G401.6 (cell line): ENCODE measurements around the gene ARHGEF39.

Experiments
- FAIRE-seq: peaks from 2 replicates; lab custom pipeline; 2012; peaks lifted over from hg19 to GRCh38; lab: Jason Lieb, UNC

ARHGEF39 gene

DNA sequence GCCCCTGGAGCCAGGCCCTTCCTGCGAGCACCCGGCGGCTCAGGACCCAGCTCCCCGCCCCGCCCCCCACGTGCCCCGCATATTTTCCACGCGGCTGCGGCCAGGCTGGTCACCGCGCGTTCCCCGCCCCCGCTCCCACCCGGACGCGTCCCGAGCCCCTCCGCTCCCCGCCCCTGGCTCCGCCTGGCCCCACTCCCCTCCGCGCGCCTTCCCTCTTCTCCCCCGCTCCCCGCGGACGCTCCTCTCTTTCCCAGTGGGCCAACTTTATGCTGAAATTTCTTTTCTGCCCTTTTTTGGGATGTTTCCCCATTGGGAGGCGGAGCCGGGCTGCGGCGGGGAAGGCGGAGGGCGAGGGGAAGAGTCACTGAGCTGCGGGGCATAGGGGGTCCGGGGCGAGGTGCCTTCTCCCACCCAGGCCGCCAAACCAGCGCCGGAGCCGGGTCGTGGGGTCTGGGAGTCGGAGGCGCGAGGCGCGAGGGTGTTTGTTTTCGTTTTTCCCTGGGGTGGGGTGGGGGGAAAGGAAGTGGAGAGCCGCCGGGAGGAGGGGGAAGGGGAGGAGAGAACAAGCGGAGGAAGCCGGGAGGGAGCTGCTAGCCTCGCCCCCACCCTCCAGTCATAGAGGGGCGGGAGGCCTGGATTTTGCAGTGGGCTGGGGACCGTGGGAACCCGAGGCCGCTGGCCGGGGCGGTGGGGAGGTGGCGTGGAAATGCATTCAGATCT, 25.8 kb upstream of the ARHGEF39 start:
- no peak for FAIRE-seq

DNA sequence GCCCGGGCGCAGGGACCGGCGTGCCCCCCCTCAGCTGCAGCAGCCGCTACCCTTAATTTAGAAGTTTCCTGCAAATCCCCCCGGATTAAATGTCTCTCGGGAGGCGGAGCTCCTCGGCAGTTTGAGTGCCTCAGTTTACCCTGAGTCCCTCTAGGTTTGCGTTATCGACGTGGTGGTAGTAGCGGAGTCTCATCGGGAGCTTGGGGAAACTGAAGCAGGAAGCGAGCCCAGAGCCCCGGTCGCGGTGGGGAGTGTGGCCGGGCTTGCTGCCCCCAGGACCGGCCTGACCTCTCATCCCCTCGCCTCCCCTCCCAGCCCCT, 25.3 kb upstream of the ARHGEF39 start:
- FAIRE-seq = no peak

DNA sequence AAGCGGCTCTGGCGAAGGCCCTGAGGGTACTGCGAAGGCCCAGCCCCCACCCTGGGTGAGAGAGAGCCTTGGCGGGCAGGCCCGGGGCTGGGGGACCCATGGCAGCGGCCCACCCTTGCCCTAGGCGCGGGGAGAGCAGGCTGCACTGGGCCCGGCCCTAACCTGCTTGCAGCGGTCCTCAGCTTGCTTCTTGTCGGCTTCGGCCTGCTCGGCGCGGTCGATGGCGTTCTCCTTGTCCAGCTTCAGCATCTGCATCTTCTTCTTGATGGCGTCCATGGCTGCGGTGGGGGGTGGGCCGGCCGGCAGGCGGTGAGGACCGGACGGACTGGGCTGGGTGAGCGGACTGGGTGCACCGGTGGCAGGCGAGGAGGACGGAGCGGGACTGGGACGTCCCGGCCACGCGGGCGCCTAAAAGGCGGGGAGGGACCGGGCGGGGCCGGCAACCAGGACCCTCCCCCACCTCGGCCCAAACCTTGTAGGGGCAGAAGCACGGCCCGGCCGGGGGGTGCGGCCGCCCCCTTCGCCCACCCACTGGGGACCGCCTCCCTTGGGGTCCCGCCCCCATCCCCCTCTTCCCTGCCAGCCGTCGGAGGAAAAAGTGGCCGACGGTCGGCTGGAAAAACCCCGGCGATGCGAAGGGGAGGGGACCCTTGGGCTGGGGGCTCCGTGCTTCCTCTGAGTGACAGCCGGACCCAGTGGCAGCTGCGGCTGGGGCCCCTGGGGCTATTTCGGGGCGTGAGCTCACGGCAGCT, 24.7 kb upstream of the ARHGEF39 start, which contains the start of gene TPM2:
Gene TPM2, minus strand, starts transcription at position 384 of the 752 bp plus-strand sequence. Its CDS starts 108 bp downstream, at position 276.
- FAIRE-seq = peak; percentile 76

DNA sequence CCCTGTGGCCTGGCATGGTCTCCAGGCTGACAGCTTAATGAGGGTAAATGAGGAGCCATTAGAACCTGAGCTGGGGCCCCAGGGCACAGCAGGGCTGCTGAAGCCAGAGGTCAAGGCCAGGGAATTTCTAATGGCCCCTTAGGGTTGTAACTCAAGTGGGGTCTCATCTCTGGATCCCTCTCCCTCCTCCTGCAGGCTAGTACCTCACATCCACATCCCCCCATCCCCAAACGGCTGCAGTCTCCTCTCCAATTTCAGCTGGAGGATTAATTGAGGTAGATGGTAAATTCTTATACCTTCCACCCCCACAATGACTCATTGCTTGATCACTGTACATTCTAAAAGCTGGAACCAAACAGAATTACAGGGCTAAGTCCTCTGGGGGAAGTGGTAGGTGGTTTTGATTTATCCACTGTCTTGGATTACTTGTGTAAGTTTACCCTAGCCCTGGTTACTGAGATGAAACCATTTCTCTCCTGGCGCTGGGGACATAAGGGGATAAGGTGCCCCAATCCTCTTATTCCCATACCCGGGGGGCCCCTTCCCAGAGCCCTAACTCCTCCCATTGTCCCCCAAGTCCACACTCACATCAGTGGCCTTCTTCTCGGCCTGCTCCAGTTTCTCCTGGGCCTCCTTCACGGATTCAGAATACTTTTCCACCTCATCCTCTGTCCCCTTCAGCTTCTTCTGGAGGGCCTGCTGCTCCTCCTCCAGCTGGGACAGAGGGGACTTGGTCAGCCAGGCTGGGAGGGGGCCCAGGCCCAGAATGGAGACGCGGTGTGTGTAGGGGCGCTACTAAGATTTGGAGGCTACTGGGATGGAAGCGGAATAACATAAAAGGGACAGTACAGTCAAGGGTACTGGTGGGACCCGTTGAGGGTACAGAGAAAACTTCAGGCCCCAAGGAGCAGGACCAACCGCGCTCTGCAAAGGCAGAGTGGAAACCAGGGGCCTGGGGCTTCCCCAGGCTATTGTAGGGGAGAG, 23.9 kb upstream of the ARHGEF39 start:
- no peak for FAIRE-seq

DNA sequence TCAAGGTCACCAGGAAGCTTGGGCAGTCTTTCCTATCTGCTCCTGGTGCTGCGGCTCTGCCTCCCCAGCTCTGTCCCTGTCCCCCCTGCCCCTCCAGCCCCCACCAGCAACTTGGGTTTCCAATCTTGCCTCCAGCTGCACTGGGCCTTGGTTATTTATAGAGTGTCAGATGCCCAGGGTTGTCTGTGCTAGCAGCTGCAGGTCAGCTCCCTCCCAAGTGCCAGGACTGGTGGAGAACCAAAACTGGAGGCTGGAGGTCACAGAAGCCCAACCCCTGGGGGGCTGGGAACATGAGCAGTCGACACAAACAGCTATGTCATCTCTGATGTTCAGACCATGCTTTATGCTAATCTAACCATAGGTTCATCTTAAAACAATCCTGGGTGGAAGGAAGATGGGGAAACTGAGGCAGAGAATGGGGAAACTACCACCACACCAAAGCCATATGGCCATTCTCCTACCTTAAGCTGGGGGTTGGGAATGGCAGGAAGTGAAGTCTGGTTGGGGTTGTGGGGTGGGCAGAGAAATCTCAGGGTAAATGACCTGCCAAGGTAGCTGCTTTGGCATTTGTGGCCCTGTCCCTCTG, 23.1 kb upstream of the ARHGEF39 start:
- no peak for FAIRE-seq

DNA sequence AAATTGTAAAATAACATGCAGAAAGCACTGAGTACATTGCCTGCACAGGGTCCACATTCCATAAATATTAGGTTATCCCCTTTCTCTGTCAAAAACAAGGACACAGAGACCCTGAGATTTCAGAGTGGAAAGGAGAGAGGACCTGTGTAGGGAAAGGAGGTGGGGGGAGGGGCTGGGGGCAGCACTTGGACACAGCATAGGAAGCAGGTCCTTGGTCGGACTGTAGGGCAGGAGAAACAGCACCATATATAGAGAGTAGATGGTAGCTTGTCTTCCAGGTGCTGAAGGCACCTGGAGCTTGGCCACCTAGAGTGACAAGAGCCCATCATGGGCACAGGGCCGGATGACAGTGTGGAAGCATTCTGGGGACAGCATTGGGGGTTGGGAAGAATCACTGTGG, 22.3 kb upstream of the ARHGEF39 start:
- FAIRE-seq = no peak

DNA sequence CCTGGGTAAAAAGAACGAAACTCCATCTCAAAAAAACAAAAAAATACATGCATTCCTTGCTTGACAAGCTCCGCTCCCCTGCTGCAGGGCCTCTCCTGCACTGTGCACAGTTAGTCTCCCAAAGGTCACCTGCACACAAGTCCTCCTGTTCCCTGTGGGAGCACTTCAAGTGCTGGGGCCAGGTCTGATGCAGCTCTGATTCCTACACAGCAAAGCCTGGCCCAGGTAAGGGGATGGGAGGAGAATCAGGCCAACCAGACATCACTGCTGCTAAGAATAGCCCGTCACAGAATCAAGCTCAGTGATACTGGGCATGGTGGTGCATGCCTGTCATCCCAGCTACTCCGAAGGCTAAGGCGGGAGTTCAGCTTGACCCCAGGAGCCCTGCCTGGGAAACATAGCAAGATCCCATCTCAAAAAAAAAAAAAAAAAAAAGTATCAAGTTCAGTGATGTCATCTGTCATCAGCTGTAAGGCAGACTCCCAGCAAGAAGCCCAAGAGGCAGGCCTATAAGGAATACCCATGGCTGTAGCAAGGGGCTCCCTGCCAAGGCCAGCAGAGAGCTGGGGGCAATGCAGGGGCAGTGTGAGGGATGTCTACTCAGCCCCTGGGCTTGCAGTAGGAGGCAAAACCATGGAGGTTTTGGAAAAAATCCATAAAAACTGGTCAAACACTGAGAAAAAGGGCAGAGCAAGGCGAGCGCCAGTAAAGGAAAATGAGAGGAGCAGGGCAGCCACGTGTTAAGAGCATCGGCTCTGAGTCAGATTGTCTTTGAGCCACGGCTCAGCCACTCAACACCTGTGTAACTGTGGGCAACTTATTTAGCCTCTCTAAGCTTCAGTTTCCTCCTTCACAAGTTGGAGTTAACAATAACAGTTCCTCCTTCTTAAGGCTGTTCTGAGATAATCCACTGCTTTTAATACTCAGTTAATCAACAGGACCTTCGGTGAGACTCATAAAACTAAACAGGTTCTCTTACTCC, 21.5 kb upstream of the ARHGEF39 start:
- FAIRE-seq = no peak

DNA sequence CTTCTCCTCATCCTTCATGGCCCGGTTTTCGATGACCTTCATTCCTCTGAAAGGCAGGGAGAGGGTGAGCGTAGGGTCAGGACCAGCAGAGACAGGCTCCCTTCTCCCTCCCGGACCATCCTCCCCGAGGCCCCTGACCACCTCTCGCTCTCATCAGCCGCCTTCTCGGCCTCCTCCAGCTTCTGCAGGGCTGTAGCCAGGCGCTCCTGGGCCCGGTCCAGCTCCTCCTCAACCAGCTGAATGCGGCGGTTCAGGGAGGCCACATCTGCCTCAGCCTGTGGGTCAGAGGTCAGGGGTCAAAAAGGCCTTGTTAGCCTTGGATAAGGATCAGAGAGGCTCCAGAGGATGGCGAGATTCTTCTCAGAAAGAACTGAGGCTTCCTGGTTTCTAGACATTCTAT, 20.5 kb upstream of the ARHGEF39 start:
- no peak for FAIRE-seq

DNA sequence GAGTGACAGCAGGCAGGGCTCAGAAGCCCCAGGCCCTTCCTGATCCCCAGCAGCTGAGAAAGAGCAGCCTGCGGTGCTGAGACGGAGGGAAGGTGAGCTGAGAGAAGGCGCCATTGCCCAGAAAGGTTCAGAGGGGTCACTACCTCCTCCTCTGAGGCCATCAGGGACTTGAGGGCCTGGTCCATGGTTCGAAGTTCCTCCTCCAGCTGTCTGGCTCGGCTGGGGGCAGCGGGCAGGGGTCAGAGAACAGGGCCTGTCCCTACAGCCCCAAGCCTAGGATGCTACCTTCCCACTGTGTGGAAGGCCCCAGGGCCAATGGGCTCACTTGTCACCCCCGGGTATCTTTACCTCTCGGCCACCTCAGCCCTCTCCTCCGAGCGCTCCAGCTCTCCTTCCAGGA, 19.9 kb upstream of the ARHGEF39 start:
- no peak for FAIRE-seq

DNA sequence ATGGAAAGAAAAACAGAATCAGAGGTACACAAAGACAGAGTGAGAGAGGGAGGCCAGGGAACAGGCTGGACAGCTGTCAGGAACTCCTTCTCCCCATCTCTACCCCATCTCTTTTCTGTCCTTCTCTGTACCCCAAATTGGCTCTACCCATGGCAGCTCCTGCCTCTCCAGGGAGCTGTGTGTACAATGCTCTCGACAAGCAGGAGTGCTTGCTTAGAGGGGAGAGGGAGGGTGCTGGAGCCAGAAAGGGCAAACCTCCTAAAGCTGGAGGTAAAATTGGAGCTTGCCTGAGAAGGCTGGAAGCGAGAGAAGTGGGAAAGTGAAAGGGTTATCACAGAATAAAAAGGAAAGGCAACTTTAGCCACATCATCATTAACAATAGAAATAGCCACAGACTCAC, 18.3 kb upstream of the ARHGEF39 start:
- no peak for FAIRE-seq

DNA sequence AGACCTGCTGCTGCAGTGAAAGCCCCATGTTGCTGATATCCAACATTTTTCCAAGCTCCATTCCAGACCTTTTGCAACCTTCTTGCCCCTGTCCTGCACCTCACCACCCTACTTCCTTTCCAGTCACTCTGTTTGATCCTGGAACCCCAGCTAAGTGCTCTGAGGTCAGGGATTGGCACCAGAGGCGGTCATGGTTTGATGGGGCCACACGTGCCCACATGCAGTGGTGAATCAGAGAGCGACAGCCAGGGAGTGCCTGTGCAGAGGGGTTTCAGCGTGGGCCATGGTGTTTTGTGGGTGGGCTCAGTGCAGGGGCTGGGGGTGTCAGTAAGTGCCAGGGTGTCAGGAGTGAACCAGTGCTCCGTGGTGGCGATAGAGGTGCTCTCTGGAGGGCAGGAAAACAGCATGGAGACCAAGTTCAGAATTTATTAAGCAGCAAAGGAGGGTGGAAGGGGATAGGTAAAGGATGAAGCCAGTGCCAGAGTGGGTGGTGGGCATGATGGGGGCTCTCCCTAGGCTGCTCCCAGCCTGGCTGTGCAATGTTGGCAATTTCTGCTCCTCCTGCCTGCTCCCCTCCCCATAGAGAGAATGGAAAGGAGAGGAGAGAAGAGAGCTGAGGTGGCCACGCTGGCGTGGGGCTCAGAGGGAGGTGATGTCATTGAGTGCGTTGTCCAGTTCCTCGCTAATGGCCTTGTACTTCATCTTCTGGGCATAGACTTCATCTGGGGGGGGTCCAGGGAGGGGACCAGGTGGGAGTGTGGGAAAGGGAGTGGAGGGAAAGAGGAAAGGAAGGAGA, 17.7 kb upstream of the ARHGEF39 start:
- FAIRE-seq = no peak

DNA sequence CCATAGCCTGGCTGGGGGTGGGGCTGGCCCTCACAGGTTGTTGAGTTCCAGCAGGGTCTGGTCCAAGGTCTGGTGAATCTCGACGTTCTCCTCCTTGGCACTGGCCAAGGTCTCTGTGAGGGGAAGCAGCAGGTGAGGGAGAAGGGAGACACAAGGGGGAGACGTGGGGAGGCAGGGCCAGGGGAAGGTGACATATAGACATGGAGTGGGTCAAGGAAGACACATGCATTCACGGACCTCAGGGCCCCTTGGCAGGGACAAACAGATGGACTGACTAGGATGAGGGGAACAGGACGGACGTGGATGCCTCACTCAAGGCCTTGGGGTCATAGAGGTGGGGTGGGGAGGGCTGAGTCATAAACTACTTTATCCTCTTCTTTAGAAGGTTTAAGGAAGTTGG, 17.1 kb upstream of the ARHGEF39 start:
- no peak for FAIRE-seq

DNA sequence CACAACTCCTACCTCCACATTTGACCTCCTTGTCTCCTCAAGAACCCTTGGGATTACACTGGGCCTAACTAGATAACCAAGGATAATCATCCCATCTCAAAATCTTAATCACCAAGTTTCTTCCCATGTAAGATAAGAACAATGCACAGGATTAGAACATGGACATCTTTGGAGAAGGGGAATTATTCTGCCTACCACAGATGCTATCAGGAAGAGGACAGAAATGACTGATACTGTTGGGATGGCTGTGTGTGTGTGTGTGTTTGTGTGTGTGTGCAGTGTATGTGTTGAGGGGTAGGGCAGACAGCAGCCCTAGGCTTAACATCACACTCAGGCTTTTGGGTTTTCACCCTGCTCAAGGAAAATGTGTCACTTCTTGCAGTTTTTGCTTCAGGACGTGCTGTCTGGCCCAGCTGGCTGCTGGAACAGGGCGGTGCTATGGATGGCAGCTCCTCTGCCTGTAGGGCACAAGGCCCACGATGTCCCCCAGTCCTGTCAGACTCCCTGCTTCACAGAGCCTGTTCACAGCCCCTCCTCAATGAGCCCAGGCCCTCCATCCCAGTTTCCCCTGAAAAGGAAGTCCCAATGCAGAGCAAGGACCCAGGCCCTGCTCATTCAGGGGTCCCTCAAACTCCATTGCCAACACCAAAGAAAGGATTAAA, 16.5 kb upstream of the ARHGEF39 start:
- no peak for FAIRE-seq

DNA sequence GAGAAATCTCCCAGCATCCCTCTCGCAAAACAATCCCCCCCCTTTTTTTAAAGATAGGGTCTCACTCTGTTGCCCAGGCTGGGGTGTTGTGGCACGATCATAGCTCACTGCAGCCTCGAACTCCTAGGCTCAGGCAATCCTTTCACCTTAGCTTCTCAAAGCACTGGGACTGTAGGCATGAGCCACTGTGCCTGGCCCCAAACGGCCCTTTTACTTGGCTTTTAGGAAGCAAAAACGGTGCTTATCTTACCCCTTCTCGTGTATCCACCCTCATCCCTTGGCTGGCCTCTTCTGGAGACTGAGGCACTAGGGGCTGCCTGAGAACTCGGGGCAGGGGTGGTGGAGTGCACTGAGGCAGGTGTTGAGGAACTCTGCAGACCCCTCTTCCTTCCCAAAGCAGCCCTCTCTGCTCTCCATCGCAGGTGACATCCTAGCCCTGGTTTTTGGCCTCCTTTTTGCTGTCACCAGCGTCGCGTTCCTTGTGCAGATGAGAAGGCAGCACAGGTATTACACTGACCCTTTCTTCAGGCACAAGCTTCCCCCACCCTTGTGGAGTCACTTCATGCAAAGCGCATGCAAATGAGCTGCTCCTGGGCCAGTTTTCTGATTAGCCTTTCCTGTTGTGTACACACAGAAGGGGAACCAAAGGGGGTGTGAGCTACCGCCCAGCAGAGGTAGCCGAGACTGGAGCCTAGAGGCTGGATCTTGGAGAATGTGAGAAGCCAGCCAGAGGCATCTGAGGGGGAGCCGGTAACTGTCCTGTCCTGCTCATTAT, 15.5 kb upstream of the ARHGEF39 start:
- FAIRE-seq = no peak

DNA sequence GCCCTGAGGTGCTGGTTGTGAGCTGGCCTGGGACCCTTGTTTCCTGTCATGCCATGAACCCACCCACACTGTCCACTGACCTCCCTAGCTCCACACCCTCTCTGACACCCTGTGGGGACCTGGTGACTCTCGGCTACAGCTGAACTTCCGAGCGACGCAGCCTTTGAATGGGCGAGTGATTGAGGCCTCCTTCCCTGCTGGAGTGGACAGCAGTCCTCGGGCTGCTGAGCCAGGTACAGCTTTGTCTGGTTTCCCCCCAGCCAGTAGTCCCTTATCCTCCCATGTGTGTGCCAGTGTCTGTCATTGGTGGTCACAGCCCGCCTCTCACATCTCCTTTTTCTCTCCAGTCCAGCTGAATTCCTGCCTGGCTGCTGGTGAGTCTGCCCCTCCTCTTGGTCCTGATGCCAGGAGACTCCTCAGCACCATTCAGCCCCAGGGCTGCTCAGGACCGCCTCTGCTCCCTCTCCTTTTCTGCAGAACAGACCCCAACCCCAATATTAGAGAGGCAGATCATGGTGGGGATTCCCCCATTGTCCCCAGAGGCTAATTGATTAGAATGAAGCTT, 14.9 kb upstream of the ARHGEF39 start:
- no peak for FAIRE-seq

DNA sequence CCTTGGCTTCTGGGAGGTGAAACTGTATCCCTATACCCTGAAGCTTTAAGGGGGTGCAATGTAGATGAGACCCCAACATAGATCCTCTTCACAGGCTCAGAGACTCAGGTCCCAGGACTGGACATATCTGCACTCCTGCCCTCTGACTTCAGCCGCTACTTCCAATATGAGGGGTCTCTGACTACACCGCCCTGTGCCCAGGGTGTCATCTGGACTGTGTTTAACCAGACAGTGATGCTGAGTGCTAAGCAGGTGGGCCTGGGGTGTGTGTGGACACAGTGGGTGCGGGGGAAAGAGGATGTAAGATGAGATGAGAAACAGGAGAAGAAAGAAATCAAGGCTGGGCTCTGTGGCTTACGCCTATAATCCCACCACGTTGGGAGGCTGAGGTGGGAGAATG, 14.1 kb upstream of the ARHGEF39 start:
- FAIRE-seq = no peak

DNA sequence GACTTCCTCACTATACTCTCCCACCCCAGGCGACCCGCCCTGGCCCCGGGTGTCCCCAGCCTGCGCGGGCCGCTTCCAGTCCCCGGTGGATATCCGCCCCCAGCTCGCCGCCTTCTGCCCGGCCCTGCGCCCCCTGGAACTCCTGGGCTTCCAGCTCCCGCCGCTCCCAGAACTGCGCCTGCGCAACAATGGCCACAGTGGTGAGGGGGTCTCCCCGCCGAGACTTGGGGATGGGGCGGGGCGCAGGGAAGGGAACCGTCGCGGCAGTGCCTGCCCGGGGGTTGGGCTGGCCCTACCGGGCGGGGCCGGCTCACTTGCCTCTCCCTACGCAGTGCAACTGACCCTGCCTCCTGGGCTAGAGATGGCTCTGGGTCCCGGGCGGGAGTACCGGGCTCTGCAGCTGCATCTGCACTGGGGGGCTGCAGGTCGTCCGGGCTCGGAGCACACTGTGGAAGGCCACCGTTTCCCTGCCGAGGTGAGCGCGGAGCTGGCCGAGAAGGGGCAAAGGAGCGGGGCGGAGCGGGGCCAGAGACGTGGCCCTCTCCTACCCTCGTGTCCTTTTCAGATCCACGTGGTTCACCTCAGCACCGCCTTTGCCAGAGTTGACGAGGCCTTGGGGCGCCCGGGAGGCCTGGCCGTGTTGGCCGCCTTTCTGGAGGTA, 10.9 kb upstream of the ARHGEF39 start:
- no peak for FAIRE-seq

DNA sequence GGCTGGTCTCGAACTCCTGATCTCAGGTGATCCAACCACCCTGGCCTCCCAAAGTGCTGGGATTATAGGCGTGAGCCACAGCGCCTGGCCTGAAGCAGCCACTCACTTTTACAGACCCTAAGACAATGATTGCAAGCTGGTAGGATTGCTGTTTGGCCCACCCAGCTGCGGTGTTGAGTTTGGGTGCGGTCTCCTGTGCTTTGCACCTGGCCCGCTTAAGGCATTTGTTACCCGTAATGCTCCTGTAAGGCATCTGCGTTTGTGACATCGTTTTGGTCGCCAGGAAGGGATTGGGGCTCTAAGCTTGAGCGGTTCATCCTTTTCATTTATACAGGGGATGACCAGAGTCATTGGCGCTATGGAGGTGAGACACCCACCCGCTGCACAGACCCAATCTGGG, 10.2 kb upstream of the ARHGEF39 start:
- no peak for FAIRE-seq
